Small intestine (tissue), 7 donors: ENCODE data around the gene CABP4. TPM values are rescaled to one million over a fixed set of nuclear protein-coding genes. Genes with fewer than 3 reads are reported as not detected.
A peak's percentile ranks its signal among the peaks of the same experiment; 100 is the strongest.

ENCODE experiments used
- DNase-seq, 2 donors: peaks; one replicate each; pipeline versions ENCODE4 v3.0.0 to v3.0.0-alpha.2; 2013
- FAIRE-seq: peaks from 2 replicates; lab custom pipeline; 2012; peaks lifted over from hg19 to GRCh38; lab: Jason Lieb, UNC
- H3K27ac ChIP-seq, 3 donors: one replicate each; pipeline ENCODE4 v1.5.1; 2013; ENCODE audit warnings: low read length in 2 of 3, mild to moderate bottlenecking in 2 of 3, control low read depth in 1 of 3, inconsistent platforms in 1 of 3, low read depth in 1 of 3, moderate library complexity in 1 of 3
- H3K27me3 ChIP-seq, 3 donors: one replicate each; pipeline ENCODE4 v1.6.1; 2013; ENCODE audit warnings: low read length in 3 of 3, inconsistent platforms in 1 of 3; ENCODE audit not compliant: control insufficient read depth in 3 of 3, insufficient read depth in 3 of 3
- H3K36me3 ChIP-seq, 3 donors: one replicate each; pipeline ENCODE4 v1.6.1; 2013; ENCODE audit warnings: low read length in 3 of 3, inconsistent platforms in 1 of 3, low read depth in 1 of 3, mild to moderate bottlenecking in 1 of 3, moderate library complexity in 1 of 3; ENCODE audit not compliant: control insufficient read depth in 3 of 3, insufficient read depth in 2 of 3
- H3K4me1 ChIP-seq, 3 donors: one replicate each; pipeline ENCODE4 v1.6.1; 2013; ENCODE audit warnings: low read length in 2 of 3, inconsistent platforms in 1 of 3, low read depth in 1 of 3, mild to moderate bottlenecking in 1 of 3, moderate library complexity in 1 of 3; ENCODE audit not compliant: control insufficient read depth in 3 of 3, insufficient read depth in 2 of 3
- H3K4me3 ChIP-seq, 3 donors: one replicate each; pipeline ENCODE4 v1.5.1; 2013; ENCODE audit warnings: low read length in 3 of 3, control low read depth in 1 of 3, inconsistent platforms in 1 of 3, low read depth in 1 of 3, mild to moderate bottlenecking in 1 of 3, moderate library complexity in 1 of 3
- H3K9me3 ChIP-seq, 2 donors: one replicate each; pipeline ENCODE4 v1.6.1; 2013; ENCODE audit warnings: low read depth in 1 of 2, low read length in 1 of 2; ENCODE audit not compliant: control insufficient read depth in 2 of 2, insufficient read depth in 1 of 2
- WGBS, 3 donors: extraction: QIAGEN DNeasy Blood & Tissue Kit; methylation state at CpG; one replicate each; pipeline ENCODE4 v1.1.7; 2013; 5-methylcytosine and 5-hydroxymethylcytosine counted together
- polyA plus RNA-seq, 4 donors: library from polyadenylated mRNA; stranded (reverse) in 3 of 4; unstranded in 1 of 4; fragments of 200-250 nt in 3 of 4; fragments of 120-200 nt in 1 of 4; gene quantifications; one replicate each; pipeline versions ENCODE4 v1.2.1 to v1.2.3, GENCODE V29; 2013
- donor health status: healthy with polysubstance abuse.
- donor health status: control.
- donor health status: control.
- donor health status: Bipolar disorder and iron deficiency.
- donor health status: healthy.

The CABP4 gene
- polyA plus RNA-seq, 4 donors: 0.27 to 1.1 (median 0.41) TPM; not detected in 1

GRCh38 chr11:67409781-67410368 is 45.3 kb upstream of the CABP4 start:
- peak overlapping the region in 1 of 3 donors; percentile 38 for H3K4me3 ChIP-seq
- 14 to 21% (median 18%) methylated on average over 11 to 13 of the region's 13 CpGs for WGBS, 3 donors
- no peaks in the 10 kb centered on the region for H3K36me3 ChIP-seq
- peaks cover 0 to 14% (median 2%) of the 10 kb centered on the region in 3 donors for H3K27me3 ChIP-seq
- peak; percentile 53 to 63 for DNase-seq
- FAIRE-seq: no peak
- H3K4me1 ChIP-seq: peaks cover 0 to 25% (median under 1%) of the 10 kb centered on the region in 3 donors
- H3K27ac ChIP-seq: peak overlapping the region in 1 of 3 donors; percentile 77
- H3K9me3 ChIP-seq: no peaks in the 10 kb centered on the region

- no peak overlapping the region for H3K4me3 ChIP-seq
- H3K4me1 ChIP-seq: peaks cover 0 to 24% (median 2%) of the 10 kb centered on the region in 3 donors
- H3K36me3 ChIP-seq: no peaks in the 10 kb centered on the region
- no peak for DNase-seq
- no peak overlapping the region for H3K27ac ChIP-seq
- H3K27me3 ChIP-seq: peaks cover 0 to 18% (median 2%) of the 10 kb centered on the region in 3 donors
- no peak for FAIRE-seq
- 50 to 57% (median 53%) methylated on average over 14 to 15 of the region's 15 CpGs for WGBS, 3 donors
- H3K9me3 ChIP-seq: no peaks in the 10 kb centered on the region
Measured at GRCh38 chr11:67410369-67410831, 44.8 kb upstream of the CABP4 start.

DNA sequence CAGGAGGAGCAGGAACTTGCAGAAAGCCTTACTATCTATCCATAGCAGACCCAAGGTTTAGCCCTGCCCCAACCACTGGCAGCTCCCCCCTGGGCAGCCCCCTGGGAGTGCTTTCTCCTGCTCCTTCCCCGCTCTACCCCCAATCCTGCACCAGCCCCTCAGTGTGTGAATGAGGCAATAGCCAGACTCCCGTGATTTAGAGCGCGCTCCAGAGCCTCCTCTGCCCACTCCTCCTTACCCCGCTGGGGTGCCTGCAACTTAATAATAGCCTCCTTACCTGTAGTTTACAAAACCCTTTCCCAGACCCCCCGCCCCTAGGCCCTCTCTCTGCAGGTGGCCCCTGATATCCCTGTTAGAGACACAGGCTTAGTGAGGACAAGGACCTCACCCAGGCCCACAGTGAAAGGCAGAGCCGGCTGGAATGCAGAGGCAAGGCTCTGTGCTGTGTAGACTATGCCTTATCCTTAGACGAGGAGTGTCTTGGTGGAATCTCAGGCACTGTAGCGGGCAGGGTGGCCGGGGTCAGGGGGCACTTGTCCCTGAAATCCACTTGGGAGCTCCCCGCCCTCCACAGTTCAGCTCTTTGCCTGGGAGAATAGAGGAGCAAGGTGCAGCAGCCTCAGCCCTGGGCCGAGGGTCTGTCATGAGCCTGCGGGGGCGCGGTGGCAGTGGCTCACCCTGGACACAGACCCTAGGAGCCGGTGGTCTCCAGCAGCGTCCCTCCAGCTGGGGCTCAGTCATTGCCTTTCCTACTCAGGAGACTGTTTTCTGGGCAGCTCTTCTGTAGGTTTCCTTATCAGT is 44.0 kb upstream of the CABP4 start:
- Histone ChIP-seq H3K27ac (no peak overlapping the region), H3K4me3 (no peak overlapping the region), H3K36me3 (no peaks in the 10 kb centered on the region), H3K4me1 (peaks cover 0 to 21% (median 2%) of the 10 kb centered on the region in 3 donors), H3K9me3 (no peaks in the 10 kb centered on the region), H3K27me3 (peaks cover 0 to 18% (median 2%) of the 10 kb centered on the region in 3 donors)
- FAIRE-seq: no peak
- 68 to 81% (median 76%) methylated on average over 16 to 17 of the region's 17 CpGs for WGBS, 3 donors
- no peak for DNase-seq

DNA sequence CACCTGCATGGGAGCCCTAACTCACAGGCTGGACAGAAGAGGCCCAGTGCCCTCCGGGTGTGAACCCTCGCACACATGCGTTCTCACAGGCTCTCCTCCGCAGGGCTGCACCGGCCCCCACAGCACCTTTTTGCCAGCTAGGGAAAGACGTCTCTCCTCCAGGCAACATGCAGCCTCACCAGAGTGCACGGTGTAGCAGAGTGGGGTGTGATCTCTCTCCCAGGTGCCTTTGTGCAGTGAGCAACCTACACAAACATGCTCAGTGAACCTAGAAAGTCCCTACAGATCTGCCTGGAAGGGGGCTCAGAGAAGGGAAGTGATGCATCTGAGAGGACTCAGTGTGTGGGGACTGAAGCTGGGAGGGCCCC is 43.4 kb upstream of the CABP4 start:
- no peak for FAIRE-seq
- DNase-seq: no peak
- no peak overlapping the region for H3K4me3 ChIP-seq
- no peak overlapping the region for H3K27ac ChIP-seq
- no peaks in the 10 kb centered on the region for H3K9me3 ChIP-seq
- H3K4me1 ChIP-seq: peaks cover 0 to 21% (median 2%) of the 10 kb centered on the region in 3 donors
- no peaks in the 10 kb centered on the region for H3K36me3 ChIP-seq
- peaks cover 0 to 18% (median 2%) of the 10 kb centered on the region in 3 donors for H3K27me3 ChIP-seq
- WGBS, 3 donors: 30 to 60% (median 50%) methylated on average over 7 of the region's 7 CpGs

- DNase-seq (no peak), FAIRE-seq (no peak)
- no peaks in the 10 kb centered on the region for H3K9me3 ChIP-seq
- H3K4me3 ChIP-seq: no peak overlapping the region
- WGBS, 3 donors: 54 to 72% (median 55%) methylated on average over 9 of the region's 9 CpGs
- peaks cover 0 to 18% (median 2%) of the 10 kb centered on the region in 3 donors for H3K27me3 ChIP-seq
- no peak overlapping the region for H3K27ac ChIP-seq
- H3K36me3 ChIP-seq: no peaks in the 10 kb centered on the region
- H3K4me1 ChIP-seq: peaks cover 0 to 21% (median 2%) of the 10 kb centered on the region in 3 donors
Measured at GRCh38 chr11:67412495-67413179, 42.5 kb upstream of the CABP4 start.

- 39 to 66% (median 50%) methylated on average over 2 of the region's 2 CpGs for WGBS, 3 donors
- no peak overlapping the region for H3K4me3 ChIP-seq
- DNase-seq (no peak), FAIRE-seq (no peak)
- peaks cover 0 to 21% (median 2%) of the 10 kb centered on the region in 3 donors for H3K4me1 ChIP-seq
- no peaks in the 10 kb centered on the region for H3K36me3 ChIP-seq
- no peaks in the 10 kb centered on the region for H3K9me3 ChIP-seq
- H3K27me3 ChIP-seq: peaks cover 0 to 18% (median 2%) of the 10 kb centered on the region in 3 donors
- no peak overlapping the region for H3K27ac ChIP-seq
Measured at GRCh38 chr11:67413266-67413849, 41.8 kb upstream of the CABP4 start.

GRCh38 chr11:67415501-67416304 is 39.5 kb upstream of the CABP4 start, which contains the start of gene CARNS1:
Gene CARNS1, plus strand, starts transcription at chr11:67415678. Its CDS starts 522 bp downstream, at chr11:67416200.
- FAIRE-seq: no peak
- no peak within 1 kb of the TSS for H3K27ac ChIP-seq
- 3 to 9% (median 6%) methylated on average over 37 to 67 of the region's 67 CpGs for WGBS, 3 donors
- peaks cover 0 to 15% (median 2%) of the 10 kb centered on the region in 3 donors for H3K27me3 ChIP-seq
- no peak for DNase-seq
- no peaks in the 10 kb centered on the region for H3K36me3 ChIP-seq
- no peaks in the 10 kb centered on the region for H3K9me3 ChIP-seq
- peaks cover 0 to 24% (median 2%) of the 10 kb centered on the region in 3 donors for H3K4me1 ChIP-seq
- H3K4me3 ChIP-seq: peak within 1 kb of the TSS in 1 of 3 donors; percentile 26
